Cardiac atrium fibroblast (primary cell): ENCODE data around the gene RCC2. TPM values are rescaled to one million over a fixed set of nuclear protein-coding genes. Genes with fewer than 3 reads are reported as not detected.

Experiments used
- total RNA-seq: library from RNA; depleted of rRNA; stranded (reverse); fragments of >200 nt; gene quantifications from 2 replicates; pipeline ENCODE4 v1.2.3, GENCODE V29; 2015

RCC2 gene
- 17.7 and 30.6 TPM in 2 replicates for total RNA-seq

DNA sequence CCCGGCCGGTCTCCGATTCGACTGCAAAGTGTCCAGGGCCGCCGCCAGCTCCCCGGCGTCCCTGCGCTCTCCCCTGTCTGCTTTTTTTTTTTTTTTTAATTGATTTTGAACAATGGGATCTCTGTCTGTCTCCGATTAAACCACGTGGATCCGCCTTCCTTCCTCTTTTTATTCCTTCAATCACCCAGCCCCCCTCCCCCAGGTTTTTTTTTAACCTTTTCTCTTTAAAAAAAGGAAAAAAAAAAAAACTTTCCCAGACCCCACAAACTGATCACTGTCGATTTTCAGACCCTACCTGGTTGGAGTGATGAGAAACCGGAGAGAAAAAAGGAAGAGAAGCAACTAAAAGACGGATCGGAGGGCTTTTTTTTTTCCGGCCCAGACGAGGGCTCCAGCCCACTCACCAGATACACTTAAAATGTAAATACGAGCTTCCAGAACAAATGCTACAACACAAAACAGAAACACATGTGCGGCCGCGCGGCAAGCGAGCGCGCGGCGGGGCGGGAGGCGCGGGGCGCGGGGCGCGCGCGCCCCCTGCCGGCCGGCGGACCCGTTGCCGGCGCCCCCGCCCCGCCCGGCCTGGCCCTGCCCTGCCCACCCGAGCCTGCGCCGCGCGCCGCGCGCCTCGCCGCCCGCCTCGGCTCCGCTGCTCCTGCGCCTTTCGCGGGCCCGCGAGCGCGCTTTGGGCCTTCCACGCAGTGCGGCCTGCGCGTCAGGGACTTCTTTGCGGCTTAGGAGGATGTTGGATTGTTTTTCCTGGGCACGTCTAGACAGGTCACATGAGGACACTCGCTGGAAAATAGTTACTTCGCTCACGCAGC lies at the start of gene RCC2:
Gene RCC2 (minus strand): TSS at position 428 of the 824 bp plus-strand sequence. CDS start 1,163 bp downstream, outside the sequence.

DNA sequence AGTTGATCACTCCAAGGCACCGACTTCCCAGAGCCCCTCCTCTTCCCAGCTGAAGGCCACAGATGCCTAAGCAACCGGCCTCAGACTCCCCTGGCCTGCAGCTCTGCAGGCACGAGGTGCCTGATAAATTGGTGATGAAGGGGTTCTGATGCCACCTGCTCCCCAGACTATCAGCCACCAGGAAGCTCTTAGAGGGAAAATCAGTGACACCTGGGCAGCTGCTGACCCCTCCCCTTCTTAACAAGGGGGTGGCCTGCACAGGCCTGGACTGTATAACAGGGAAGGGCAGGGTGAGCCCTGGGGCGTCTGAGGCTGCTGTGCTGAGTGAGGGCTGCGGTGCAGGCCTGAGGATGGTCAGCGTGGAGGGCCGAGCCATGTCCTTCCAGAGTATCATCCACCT lies 67.6 kb downstream of the RCC2 start, which contains the start of gene PADI6:
Gene PADI6 (plus strand): TSS at position 301 of the 400 bp plus-strand sequence. CDS start 50 bp downstream, at position 351.

Other genes starting within 250 kb of the RCC2 start
- not detected in 2 replicates for gene PADI1, start 234.5 kb downstream of the RCC2 start, total RNA-seq
- gene PADI3, start 190.6 kb downstream of the RCC2 start, total RNA-seq: not detected in 2 replicates
- not detected in 2 replicates for gene PADI4, start 131.5 kb downstream of the RCC2 start, total RNA-seq
- gene PADI6, start 67.5 kb downstream of the RCC2 start, total RNA-seq: not detected in 2 replicates
- gene ARHGEF10L, start 100.0 kb upstream of the RCC2 start, total RNA-seq: 8.7 TPM in 2 replicates